GM10847 (cell line): ENCODE data around the gene ACTG1.

Experiments
- POLR2A ChIP-seq: IDR thresholded peaks from 2 replicates; pipeline ENCODE4 v1.6.1; 2011; ENCODE audit not compliant: insufficient read length; ENCODE audit errors: extremely low read depth

The ACTG1 gene

DNA sequence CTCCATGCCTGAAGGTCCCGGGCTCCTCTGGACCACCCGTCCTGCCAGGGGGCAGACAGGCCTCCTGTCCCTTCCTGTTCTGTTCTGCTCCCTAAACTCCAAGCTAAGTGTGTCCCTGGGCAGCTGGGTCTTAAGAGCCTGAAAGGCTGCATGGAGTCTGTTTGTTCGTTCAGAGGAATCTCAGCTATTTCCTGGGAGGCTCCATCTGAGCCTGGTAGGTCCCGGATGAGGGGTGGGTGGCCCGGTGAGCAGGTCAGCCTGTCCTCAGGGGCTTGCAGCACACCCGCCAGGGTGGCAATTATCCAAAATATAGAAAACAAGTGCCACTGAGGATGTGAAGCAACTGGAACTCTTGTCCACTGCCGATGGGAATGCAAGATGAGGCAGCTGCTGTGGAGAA, 12.6 kb downstream of the ACTG1 start:
- TF ChIP-seq POLR2A, result no peak

GRCh38 chr17:81499601-81499970, 13.0 kb downstream of the ACTG1 start:
- no peak for TF ChIP-seq POLR2A

DNA sequence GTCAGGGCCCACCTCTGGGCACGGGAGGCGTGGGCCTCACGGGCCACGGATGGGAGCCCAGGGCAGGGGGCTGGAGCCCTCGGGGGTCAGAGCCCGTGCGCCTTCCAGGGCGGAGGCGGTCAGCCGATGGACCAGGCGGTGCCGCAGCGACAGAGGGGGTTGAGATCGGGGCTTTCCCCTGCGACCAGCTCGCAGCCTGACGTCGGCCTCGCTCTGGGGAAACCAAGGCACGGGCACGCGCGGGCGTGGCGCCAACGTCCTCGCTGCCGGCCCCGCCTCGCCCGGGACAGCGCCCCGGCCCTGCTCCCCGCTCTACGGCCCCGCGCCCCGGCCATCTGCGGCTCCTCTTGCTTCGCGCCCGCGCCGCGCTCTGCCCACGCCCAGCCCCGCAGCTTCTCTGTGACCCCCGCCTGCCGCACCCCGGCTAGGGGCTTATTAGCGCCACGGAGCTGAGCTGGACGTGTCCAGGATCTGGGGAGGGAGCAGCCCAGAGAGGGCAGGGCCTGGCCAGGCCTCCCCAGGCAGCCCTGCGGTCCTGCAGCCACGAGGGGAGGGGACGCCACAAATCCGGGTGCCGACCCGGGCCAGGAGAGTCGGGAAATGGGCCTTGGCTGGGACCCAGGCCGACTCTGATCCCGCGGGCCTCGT, 13.5 kb downstream of the ACTG1 start:
- TF ChIP-seq POLR2A, result no peak

DNA sequence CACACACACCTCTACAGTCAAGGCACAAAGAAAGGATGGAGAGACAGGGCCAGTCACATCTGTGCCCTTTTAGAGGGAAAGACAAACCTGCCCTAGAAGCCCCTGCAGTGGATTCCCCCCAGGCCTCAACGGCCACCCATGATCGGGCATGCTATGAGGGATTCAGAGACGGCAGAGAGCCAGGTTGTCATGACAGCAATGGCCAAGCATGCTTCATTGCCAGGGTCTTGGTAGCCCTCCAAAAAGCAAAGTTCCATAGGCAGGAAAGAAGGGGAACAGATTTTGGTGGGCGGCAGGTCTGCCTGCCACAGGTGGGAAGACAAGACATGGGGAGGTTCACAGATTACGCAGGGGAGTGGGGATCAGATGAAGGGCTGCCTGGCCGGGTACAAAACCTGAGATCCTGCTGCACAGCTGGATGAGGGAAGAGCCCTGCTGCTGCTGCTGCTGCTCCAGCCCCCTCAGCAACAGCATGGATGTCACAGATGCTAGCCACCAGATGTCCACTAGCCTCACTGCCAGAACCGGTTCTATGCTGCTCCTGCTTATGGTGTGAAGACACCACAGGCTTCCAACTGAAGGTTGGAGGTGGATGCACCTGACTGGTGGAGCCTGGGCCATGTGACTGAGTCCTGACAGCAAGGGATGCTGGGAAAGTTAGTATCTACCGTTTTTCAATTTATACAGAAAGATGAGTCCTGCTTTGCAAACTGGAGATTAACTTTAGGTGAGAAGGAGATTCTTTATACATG, 17.8 kb downstream of the ACTG1 start:
- TF ChIP-seq POLR2A, result no peak

DNA sequence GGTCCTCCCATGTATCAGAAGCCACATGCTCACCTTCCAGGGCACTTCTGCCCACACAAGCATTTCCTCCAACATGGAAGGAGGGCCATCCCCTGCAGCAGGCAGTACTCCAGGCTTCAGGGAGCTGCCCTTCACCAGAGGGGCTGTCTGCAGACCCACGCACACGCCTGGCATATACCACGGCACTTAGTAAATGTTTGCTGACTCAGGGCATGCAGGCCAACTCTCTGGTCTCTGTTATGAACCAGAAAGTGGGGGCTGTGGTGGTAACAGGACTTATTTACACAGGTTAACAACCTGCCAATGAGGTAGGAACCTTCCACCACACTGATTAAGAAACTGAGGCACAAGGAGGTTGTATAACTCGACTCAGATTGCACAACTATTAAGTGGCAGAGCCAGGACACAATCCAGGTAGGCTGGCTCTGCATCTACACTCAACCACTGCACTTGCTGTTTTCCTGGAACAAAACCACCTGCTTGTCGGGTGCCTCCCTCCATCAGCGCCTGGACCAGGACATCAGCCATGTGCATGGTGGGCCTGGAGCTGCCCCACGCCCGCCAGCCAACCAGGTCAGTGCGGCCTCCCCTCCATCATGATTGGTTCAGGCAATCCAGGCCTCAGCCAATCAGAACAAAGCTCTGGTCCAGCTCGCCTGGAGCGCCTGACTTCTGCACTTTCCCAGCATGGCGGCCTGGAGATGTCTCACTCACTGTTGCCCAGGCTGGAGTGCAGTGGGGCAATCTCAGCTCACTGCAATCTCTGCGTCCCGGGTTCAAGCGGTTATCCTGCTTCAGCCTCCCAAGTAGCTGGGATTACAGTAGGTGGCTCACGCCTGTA, 19.2 kb downstream of the ACTG1 start:
- no peak for TF ChIP-seq POLR2A

- TF ChIP-seq POLR2A, result no peak
Measured at GRCh38 chr17:81492706-81493105, 19.9 kb downstream of the ACTG1 start.

DNA sequence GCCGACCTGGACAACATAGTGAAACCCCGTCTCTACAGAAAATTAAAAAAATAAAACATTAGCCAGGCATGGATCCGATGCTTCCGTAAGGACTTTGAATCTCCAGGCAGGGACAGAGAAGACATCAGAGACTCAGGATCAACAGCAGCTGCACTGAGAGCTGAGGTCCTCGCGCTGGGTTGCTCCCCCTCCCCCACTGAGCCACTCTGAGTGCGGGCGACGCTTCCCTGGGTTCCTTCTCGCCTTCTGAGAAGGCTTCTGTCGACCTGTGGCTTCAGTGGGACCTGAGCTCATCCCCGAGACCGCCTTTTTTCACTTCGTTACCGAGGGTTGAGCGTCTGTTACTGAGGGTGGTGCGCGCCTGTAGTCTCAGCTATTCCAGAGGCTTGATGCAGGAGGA, 20.4 kb downstream of the ACTG1 start:
- TF ChIP-seq POLR2A, result no peak

DNA sequence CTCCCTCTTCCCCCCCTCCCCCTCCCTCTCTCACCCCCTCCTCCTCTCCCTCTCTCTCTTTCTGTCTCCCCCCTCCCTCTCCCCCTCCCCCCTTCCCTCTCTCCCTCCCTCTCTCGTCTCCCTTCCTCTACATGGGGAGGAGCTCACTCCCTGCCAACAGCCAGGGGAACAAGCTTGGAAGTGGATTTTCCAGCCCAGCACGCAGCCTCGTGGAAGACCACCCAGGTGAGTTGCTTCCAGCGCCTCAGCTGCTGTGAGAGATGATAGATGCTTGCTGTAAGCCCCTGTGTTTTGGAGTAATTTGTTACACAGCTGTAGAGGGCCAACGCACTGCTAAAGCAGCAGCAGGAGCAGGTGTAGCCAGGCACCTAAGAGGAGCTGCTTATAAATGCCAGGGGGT, 20.8 kb downstream of the ACTG1 start:
- no peak for TF ChIP-seq POLR2A

- no peak for TF ChIP-seq POLR2A
Measured at GRCh38 chr17:81491181-81491581, 21.4 kb downstream of the ACTG1 start.

GRCh38 chr17:81489998-81490992, 22.3 kb downstream of the ACTG1 start:
- TF ChIP-seq POLR2A, result no peak

GRCh38 chr17:81489012-81489997, 23.3 kb downstream of the ACTG1 start:
- no peak for TF ChIP-seq POLR2A

GRCh38 chr17:81488276-81488860, 24.2 kb downstream of the ACTG1 start:
- TF ChIP-seq POLR2A, result no peak
